A673 (cell line): ENCODE results near the gene M1AP.

Source experiments
- EZH2 ChIP-seq: fragments of 200-600 bp; sonication (generic); IDR thresholded peaks from 2 replicates; pipeline ENCODE4 v1.6.1; 2017; ENCODE audit warnings: borderline replicate concordance, low read depth, mild to moderate bottlenecking, mixed read lengths, antibody characterized with exemption, low read length; ENCODE audit not compliant: poor library complexity, severe bottlenecking
- TF ChIP-seq, protein P1 (sequence below): fragments of 300-800, 200-600 bp; sonication (generic); conservative IDR thresholded peaks from 2 replicates; pipeline ENCODE4 v1.5.1; 2017; ENCODE audit warnings: low read depth, mild to moderate bottlenecking, antibody characterized with exemption, low read length, moderate library complexity, mixed read lengths

DNA sequence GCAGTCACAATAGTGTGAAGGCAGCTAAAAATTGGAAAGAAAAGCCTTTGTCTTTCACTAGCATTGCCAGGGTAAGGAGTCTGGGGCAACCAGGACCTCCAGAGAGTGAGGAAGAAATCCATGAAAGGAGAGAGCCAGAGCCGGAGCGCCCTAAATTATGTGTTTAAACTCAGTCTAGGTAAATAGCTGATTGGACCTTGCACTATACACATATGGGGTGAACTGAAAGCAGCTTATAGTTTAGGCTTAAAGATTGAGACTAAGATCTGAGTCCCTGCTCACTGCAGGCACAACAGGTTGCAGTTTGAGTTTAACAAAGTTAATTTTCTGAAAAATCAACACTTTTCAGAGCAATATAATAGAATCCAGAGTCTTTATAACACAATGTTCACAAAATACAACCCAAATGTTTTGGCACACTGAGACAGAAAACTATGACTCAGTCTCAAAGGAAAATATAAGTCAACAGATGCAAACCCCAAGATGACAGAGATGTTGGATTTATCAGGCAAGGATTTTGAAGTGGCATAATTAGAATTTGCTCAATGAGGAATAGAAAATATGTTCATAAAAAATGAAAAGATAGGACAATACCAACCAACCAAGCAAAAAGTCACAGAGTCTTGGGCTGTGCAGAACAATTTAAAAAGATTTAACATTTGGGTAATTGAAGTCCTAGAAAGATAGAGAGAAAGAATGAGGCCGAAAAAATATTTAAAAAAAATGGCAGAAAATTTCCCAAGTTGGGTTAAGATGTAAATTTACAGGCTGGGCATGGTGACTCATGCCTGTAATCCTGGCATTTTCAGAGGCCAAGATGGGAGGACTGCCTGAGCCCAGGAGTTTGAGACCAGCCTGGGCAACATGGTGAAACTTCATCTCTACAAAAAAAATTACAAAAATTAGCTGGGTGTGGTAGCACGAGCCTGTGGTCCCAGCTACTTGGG, 54.0 kb downstream of the M1AP start:
- TF ChIP-seq, protein P1, sequence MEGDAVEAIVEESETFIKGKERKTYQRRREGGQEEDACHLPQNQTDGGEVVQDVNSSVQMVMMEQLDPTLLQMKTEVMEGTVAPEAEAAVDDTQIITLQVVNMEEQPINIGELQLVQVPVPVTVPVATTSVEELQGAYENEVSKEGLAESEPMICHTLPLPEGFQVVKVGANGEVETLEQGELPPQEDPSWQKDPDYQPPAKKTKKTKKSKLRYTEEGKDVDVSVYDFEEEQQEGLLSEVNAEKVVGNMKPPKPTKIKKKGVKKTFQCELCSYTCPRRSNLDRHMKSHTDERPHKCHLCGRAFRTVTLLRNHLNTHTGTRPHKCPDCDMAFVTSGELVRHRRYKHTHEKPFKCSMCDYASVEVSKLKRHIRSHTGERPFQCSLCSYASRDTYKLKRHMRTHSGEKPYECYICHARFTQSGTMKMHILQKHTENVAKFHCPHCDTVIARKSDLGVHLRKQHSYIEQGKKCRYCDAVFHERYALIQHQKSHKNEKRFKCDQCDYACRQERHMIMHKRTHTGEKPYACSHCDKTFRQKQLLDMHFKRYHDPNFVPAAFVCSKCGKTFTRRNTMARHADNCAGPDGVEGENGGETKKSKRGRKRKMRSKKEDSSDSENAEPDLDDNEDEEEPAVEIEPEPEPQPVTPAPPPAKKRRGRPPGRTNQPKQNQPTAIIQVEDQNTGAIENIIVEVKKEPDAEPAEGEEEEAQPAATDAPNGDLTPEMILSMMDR, result no peak
- TF ChIP-seq EZH2, result no peak
